Smooth muscle cell of the brain vasculature (primary cell): ENCODE measurements around the gene PAXX.

ENCODE experiments used
- DNase-seq: peaks from one replicate; pipeline ENCODE4 v3.0.0-alpha.2; 2012; ENCODE audit warnings: low read depth, low spot score

The PAXX gene

DNA sequence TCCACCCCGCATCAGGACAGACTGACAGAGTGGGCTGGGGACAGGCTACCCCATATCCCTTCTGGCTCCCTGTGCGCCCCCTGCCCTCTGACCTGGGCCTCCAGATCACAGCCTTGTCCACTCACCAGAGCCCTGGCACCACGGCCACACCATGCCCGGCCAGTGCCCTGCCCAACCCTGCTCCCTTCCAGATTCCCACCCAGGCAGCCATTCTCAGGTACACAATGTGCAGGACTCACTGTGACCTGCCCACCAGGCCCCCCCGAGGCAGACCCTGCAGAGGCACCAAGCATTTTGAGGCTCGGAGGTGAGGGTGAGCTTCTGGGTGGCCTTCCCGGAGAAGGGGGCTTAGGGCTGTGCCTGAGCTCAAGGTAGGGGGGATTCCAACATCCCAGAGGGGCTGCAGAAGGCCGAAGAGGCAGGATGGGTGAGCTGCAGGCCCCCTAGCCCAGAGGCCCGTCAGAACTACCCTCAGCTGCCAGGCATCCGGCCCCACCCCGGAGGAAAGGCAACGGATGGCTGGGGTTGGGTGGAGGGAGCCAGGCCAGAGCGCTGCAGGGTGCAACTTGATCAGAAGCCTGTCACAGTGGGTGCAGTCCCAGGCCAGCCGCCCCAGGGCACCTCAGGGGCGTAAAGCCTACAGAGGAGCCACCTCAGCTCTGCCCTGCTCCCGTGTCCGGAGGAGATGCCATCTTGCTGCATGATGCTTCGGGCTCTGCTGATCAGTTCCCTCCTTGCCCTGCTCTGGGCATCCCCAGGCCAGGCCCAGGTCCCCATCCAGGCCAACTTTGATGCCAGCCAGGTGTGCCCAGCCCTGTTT lies 9.8 kb upstream of the PAXX start, which contains the start of gene LCNL1:
Gene LCNL1, plus strand, starts transcription at position 762 of the 820 bp plus-strand sequence. CDS start 594 bp downstream, outside the sequence.
- no peak for DNase-seq

- DNase-seq = no peak
Measured at GRCh38 chr9:136983167-136983566, 9.1 kb upstream of the PAXX start.

- no peak for DNase-seq
Measured at GRCh38 chr9:136983656-136984314, 8.4 kb upstream of the PAXX start.

- no peak for DNase-seq
Measured at GRCh38 chr9:136984464-136985026, 7.7 kb upstream of the PAXX start.

DNA sequence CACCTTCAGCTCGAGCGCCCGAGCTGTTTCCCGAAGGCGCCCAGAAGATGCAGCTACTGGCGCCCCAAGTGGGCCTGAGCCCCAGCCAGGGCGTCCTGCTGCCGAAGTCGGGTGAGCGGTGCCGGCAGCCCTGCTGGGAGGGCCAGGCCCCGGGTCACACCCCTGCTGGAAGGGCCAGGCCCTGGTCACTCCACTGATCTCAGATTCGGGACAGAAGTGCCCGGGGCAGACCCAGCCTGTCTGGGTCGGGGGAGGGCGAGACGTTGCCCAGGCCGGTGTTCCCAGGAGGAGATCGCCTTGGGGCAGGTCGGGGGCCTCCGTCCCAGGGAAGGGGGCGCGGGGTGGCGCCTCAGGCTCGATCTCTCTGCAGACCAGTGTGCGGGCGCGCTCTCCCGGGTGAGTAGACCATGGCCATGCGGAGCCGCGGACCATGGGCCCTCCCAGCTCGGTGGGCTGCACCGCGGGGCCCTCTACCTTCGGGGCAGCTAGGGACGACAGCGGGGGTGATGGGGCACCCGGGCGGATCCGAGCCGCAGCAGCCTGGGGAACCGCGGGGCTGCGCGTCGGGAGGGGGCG lies 7.1 kb upstream of the PAXX start:
- DNase-seq = no peak

- no peak for DNase-seq
Measured at GRCh38 chr9:136985853-136986252, 6.4 kb upstream of the PAXX start.

DNA sequence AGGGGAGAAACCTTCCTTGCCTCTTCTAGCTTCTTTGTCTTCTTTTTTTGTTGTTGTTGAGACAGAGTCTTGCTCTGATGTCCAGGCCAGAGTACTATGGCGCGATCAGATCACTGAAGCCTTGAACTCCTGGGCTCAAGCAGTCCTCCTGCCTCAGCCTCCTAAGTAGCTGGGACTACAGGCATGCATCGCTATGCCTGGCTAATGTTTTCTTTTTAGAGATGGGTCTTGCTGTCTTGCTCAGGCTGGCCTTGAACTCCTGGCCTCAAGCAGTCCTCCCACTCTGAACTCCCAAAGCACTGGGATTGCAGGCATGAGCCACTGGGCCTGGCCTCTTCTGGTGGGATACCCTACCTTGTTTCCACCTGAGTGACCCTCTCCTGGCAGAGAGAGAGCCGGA lies 3.4 kb upstream of the PAXX start:
- no peak for DNase-seq

DNA sequence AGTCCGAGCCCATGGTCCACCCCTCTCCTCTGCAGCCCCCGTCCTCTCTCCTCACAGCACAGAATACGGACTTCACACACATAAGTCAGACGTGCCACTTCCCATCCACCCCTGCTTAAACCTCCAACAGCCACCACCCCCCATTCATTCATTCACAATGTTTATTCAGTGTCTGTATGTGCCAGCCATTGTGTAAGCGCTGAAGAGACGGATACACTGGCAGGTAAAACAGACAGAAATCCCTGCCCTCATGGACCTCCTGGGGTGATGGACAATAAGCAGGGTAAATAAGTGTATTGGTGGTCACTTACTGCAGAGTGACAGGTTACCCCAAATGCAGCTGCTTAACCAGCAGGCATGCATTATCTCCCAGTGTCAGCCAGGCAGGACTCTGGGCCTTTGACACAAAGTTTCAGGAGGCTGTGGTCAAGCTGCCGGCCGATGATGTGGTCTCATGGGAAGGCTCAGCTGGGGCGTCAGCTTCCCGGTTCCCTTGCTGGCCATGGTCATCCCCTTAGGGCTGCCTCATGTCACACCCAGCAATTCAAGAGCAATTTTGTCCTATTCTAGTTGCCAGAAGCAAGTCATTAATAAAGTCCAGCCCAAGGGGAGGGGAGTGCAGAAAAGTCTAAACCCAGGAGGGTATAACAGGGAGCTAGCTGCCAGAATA lies 1.8 kb upstream of the PAXX start:
- DNase-seq = no peak

DNA sequence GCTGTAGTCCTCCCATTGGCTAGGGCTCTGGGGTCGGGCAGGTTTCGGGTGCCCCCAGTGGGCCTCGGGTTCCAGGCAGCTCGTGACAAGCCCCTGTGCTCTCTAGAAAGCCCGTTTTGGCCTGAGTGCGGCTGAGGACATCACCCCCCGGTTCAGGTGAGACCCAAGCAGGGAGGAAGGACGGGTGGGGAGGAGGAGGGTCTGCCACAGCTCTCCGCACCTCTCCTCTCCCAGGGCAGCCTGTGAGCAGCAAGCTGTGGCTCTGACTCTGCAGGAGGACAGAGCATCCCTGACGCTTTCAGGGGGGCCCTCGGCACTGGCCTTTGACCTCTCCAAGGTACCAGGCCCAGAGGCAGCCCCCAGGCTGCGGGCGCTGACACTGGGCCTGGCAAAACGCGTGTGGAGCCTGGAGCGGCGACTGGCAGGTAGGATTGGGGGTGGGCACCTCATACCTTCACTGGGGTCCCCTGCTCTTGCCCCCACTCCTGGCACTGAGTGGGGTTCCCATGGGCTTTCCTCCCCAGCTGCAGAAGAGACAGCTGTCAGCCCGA lies 672 bp downstream of the PAXX start:
- DNase-seq = no peak

DNA sequence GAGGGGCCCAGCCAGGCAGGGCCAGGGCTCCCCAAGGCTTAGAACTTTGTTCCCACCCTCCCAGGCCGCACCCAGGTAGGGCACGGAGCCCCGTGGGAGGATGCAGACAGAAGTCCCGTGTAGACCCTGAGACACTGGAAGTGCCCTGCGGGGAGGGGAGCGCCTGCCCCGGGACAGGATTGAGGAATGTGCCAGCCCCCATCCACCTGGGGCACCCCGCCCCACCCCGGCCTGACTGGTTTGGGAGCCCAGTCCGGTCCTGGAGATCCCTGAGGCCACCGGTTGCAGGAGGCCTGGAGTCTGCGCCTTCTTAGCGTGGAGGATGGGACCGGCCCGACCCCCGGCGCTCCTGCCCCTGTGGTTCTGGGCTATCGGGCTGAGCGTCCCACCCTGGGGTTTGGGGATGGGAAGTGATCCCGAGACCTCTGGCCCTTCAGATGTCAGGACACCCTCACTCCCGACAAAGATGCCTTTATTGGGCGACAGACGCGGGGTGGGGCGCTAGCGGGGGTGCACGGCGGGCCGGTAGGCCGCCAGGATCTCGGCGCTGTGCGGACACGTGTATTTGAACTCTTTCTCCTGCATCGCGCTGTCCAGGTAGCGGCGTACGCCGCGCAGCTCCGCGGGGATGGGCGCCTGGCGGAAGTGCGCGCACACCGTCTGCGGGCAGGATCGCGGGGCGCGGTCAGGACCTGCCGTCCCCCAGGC lies 2.1 kb downstream of the PAXX start:
- DNase-seq = no peak

- no peak for DNase-seq
Measured at GRCh38 chr9:136994888-136995230, 2.6 kb downstream of the PAXX start.

- DNase-seq = no peak
Measured at GRCh38 chr9:136995362-136995761, 3.1 kb downstream of the PAXX start.

DNA sequence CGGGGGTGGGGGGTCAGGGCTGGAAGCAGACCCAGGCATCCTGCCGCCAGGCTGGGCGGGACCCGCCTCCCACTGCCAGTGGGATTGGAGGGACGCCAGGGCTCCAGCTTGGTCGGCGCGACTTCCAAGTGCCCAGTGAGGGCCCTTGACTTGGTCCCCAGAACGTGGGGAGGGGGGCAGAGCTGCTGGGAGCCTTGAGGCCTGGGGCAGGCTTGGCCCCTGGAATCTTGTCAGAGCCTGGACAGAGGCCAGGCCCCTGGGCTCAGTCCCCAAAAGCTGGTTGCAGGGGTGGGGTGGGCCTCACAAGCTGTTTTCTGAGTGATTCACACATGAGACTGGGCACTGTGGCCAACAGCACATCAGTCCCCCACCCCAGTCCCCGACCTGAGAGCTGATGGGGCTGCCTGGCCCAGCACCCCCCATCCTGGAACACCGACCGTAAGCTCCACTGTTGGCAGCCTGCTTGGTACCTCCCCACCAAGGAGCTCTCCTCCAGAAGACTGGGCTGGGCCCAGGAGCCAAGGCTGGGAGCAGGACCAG lies 3.6 kb downstream of the PAXX start:
- no peak for DNase-seq

DNA sequence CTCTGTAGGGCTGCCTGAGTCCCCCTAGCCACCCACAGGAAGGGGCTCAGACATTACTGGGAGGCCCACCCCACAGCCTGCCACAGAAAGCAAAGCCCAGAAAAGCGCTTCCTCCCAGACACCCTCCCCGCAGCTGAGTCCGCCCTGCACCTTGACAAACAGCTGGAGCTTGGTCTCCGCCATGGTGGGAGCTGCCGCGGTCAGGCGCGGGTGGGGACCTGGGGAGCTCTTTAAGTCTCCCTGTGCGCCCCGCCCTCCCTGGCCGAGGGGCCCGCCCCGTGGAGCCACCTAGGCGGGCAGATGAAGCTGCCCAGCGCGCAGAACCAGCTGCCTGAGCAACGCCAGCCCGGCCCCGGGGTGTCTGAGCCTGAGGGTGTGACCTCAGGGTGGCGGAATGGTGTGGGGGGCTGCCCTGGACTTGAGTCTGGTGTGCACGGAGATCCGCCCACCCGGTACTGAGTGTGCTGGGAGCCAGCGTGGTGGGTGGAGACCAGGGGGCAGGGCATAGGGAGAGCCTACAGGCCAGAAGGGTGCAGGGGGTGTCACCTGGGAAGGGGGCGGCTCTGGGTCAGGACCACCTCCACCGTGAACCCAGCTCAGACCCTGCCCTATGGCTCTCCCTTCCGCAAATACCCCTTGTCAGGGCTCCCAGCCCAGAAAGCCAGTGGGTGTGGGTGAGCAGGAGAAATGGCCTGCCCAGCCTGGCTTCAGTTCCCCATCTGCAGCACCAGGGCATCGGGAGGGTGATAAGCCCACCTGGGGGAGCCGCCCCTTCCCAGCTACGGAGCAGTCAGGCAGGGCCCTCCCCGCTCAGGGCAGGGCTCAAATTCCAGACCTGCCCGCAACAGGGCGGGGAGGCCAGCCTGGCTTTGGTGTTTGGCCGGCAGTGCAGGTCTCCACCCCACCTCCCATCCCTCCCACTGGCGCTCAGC lies 4.4 kb downstream of the PAXX start, which contains the start of gene CLIC3:
Gene CLIC3, minus strand, starts transcription at position 208 of the 932 bp plus-strand sequence. Its CDS starts 25 bp downstream, at position 183.
- DNase-seq = no peak

GRCh38 chr9:136997371-136997770 lies 5.1 kb downstream of the PAXX start:
- no peak for DNase-seq

GRCh38 chr9:136997830-136998234 lies 5.6 kb downstream of the PAXX start:
- no peak for DNase-seq

DNA sequence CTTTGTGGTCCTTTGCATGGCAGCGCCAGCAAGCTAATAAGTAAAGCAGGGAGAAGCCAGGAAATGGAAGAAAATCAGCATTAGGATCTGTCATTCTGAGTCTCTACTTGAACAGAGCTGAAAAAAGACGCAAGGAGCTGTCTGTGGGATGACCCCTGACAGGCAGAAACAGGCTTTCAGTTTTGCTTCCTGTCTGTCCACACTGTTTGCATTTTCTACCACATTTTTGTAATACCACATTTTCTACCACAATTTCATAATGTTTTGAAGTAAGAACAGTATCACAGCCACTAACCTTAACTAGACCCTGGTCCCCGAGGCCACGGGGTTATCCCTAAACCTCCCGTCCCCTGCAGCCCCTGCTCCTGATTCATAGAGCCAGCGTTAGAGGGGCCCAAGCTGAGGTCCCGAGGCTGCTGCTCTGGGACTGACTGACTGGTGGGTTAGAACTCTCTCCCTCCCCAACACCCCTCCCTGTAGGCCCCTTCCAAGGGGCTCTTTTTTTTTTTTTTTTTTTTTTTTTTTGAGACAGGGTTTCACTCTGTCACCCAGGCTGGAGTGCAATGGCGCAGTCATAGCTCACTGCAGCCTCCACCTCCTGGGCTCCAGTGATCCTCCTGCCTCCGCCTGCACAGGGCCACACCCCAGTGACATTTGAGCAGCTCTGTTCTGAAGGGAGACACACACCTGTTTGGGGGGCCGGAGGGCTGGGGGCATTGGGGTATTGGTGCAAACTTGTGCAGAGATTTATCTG lies 8.1 kb downstream of the PAXX start:
- no peak for DNase-seq

DNA sequence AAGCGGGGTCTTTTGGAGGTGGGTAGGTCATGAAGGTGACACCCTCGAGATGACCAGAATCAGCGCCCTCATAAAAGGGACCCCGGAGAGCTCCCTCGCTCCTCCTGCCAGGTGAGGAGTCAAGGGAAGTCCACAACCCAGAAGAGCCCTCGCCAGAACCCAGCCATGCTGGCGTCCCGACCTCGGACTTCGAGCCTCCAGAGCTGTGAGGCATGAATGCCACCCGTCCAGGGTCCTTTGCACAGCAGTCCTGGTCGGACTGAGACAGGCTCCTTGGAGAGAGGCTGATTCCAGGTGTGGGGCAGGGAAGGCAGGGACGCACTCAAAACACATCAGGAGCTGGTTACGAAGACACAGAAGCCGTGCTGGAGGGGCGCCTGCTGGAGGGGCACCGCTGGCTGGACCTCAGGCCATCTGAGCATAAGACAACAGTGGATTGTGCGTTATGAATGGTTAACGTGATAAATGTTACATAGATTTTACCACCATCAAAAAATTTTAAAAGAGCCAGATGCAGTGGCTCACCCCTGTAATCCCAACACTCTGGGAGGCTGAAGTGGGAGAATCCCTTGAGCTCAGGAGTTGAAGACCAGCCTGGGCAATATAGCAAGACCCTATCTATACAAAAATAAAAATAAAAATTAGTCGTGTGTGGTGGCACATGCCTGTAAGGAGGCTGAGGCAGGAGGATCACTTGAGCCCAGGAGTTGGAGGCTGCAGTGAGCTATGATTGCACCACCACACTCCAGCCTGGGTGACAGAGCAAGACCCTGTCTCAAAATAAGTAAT lies 9.8 kb downstream of the PAXX start:
- DNase-seq = no peak
